GM21447 (cell line): Measurements from ENCODE around the gene CRHR2.

Source experiments
- ATAC-seq: cut with Tn5 transposase; IDR thresholded peaks from one replicate; pipeline ENCODE4 v1.9.1; 2021; ENCODE audit not compliant: unreplicated experiment

The CRHR2 gene

DNA sequence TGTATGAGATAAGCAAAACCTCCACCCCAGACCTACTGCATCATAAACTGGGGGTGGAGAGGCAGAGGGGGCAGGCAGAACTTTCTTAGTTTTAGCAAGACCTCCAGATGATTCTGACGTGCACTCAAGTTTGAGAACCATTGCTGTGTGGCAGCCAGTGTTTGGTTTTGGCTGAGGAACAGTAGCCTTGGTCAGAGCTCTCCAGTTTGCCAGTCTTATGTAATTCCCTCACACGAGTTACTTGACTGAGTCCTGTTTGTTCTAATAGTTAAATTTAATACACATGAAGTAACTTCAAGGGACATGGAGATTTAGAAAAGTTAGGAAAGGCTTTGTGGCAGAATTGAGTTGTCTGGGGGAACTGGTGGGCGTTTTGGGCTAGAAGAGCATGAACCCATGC, 49.0 kb downstream of the CRHR2 start:
- no peak for ATAC-seq

DNA sequence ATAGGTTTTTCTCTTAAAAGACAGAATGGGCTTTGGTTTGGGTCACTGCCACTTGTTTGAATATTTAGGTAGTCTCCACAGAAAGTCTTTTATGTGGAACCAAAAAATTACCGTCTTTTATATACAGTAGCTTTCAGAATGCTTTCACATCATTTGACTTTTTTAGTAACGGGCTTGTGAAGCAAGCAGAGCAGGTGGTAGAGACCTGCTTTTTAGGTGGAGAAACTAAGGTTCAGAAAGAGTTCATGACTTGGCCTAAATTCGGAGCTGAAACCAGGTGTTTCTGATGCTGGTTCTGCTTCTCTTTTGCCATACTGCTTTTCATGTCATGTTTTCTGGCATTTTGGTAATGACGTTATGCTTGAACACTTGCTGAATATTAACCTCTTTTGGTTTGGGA, 51.3 kb downstream of the CRHR2 start:
- ATAC-seq, result peak; percentile 54

DNA sequence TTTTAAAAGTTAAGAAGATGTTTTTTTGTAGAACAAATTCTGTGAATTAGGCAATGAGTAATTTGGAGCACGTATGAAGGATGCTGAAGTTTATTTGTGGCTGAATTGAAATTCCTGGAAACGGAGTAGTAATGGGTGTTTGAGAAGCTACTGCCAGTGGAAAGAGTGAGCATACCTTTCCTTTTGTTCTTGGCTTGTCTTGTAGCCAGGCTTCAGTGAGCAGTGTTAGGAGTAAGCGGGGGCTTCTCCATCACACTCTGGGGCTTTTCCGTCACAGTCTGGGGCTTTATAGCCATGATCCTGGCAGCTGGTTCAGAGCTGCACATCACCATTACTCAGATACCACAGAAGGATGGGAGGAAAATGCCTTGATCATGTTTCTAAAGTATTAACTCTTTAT, 55.2 kb downstream of the CRHR2 start:
- no peak for ATAC-seq

DNA sequence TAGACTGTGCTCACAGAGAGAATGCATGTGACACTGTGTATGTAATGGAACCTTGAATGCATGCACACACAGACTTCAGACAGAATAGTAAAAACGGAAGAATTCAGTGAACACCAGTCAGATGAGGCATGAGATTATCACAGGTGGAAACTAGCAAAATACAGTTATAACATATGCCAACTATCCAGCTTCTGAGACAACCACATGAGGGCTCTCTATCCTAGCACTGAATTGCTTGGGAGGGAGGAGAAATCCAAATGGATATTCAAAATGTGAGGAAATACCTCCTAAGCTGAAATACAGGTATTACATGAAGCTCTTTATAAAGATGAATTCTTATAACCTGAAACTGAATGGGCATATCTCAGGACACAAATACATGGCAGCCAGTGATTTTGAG, 57.0 kb downstream of the CRHR2 start:
- no peak for ATAC-seq

DNA sequence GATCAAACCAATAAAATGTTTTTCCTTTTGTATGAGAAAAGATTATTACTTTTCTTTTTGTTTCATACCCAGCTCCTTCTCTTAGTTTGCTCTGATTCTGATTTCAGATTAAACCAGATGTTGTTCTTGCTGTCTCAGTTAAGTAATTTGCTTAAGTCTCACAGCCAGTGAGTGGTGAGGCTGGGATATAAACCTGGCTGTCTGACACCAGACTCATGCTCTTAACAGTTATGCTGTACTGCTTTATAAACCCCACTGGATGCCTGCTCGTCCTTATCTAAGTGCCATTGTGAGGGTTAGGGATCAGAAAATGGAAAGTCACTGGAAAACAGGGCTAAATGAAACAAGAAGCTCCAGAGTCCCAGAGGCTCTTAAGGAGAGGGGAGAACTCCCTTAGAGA, 63.3 kb downstream of the CRHR2 start:
- no peak for ATAC-seq

DNA sequence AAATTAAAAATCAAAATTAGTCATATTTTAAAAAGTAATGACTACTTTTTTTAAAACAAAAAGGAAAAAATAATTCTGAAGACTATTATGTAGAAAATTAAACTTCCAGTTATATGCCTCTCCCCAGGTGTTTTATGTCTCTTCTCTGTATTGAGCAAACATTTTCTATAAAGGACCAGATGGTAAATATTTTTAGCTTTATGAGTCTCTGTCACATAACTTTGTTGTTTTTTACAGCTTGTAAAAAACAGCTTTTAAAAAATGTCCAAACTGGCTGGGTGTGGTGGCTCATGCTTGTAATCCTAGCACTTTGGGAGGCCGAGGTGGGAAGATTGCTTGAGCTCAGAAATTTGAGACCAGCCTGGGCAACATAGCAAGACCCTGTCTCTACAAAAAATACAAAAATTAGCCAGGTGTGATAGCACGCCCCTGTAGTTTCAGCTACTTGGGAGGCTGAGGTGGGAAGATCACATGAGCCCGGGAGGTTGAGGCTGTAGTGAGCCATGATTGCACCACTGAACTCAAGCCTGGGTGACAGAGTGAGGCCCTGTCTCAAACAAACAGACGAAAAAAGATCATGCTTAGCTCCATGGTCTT, 64.1 kb downstream of the CRHR2 start:
- no peak for ATAC-seq

DNA sequence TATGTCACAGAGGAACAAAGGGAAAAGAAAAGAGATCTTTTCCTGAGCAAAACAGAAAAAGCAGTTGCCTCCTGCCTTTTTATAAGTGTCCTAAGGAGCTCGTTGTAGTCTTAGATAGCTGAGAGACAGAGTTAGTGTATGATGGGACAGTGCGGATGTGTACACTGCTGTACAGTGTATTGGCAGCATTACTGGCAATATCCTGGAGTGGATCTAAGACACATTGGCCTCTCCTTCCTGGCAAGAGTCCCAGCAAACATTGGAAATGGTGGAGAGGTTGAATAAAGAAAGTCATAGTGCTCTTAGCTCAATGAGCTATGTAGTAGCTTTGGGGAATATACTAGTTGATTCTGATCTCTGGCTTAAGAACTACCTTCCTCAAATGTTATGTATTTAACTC, 64.9 kb downstream of the CRHR2 start:
- ATAC-seq, result no peak

DNA sequence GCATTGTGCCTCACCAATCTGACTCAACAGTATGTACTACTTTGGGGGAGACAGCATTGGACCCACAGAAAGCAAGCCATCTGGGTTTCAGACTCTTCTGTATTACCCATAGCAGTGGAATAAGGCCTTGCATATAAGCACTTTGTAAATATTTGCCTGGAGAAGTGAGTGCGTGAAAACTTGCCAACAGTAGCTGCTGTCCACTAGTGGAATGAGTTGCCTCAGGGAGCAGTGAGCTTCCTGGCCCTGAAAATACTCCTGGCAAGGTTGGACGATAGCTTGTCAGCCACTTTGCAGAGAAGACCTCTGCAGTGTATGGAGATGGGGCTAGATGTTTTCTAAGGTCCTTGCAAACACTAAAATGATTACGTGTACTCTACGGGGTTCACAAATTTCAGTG, 65.9 kb downstream of the CRHR2 start:
- no peak for ATAC-seq

DNA sequence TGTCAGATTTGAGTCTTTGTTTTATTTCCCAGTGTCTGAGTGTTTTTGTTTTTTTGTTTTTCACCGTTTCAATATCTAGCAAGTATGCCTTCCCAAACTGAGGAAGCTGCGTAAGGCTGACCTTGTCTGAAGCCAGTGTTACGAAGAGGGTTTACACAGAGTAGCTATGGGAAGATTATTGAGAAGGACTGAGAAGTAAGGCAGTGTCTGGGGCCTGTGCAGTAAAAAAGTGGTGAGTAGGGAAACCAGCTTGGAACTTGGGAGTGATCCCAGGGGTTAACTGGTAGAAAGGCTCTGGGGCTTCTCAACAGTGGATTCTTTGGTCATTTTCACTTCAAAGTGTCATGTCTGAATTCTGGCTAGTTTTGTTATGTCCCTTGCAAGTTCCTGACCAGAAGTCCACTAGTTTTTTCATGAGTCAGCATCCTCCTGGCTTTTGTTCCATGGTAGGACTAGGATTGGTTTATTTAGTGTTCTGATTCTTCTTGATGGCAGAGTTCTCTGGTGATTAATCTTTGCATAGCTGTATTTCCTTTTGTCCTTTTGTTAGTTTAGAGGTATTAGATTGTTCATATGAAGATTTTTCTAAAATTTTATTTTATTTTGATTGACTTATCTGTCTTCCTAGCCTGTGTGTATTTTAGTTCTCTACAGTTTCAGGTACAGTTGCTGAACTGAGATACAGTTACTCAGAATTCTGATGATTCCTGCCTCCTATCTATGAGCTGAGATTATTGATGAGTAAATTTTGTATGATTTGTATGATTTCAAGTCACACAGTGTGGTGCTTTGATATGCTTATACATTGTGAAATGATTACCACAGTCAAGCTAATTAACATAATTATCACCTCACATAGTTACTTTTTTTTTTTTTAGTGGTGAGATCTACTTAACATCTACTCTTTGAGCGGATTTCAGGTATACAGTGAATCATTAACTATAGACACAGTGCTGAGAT, 68.6 kb downstream of the CRHR2 start:
- no peak for ATAC-seq

DNA sequence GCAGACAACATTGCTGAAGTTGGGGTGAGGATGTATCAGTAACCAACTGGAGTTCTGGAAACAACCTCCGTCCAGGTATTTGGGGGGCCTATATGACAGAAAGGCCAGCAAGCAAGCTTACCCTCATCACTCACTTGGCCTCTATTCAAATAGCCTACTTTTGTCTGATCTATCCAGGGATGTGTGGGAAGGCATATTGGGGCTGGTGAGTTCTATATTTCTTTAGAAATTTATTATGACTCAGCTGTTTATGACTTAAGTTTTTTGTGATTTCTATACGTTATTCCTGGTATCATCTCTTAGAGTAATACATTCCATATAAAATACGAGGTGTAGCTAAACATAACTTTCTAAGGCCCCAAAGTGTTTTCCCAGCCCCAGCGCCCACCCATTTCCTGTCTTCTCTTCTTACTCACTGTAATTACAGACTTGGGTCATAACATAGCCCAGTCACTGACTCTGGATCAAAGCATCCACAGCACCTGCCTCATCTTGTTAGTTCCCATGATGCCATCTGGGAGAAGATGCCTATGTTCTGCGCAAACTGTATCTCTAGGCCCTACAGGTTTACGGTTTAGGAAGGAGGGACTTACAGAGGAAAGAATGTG, 69.5 kb downstream of the CRHR2 start:
- ATAC-seq, result no peak

DNA sequence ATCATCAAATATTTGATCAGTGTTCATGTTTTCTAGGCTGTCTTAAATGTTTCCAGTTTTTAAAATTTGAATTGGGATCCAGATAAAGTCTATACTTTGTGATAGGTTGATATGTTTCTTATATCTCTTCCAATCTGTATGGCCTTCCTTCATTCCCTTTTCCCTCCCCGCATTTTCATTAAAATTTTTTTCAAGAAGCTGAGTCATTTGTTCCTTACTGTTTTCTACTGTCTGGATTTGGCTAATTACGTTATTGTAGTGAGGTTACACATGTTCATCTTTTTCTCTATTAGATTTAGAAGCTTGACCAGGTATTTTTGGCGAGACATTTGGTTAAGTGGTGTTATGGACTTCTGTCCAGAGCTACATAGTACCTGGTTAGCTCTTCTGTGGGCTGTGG, 76.4 kb downstream of the CRHR2 start:
- no peak for ATAC-seq

DNA sequence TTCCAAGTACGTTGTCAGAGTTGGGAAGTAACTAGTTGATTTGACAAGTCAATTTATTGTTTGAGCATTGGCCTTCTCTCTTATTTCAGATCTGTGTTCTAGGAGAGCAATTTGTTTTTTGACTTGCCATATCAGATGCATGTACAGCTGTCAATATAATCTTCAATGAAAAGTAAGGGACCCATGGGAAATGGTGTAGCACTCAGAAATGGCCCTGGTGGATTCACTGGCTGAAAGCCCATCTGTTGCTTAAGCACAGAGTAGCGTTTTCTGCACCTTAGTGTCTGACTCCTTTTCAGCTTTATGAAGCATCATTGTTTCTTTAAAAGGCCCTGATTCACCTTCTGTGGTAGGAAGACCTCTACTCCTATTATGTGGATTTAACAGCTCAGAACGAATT, 77.4 kb downstream of the CRHR2 start:
- ATAC-seq, result no peak
